ENCODE data around the gene EIF4G1.

The EIF4G1 gene

GRCh38 chr3:184381261-184382224 is 67.1 kb downstream of the EIF4G1 start:
- Histone ChIP-seq H3K36me3 (ENCODE audit: control insufficient read depth, insufficient read depth, low read length) (no peaks in the 10 kb centered on the region), H3K9ac (ENCODE audit: low read depth, low read length) (no peak overlapping the region), H3K27me3 (ENCODE audit: control insufficient read depth, insufficient read depth, low read length) (peaks cover 71% of the 10 kb centered on the region), H3K4me3 (ENCODE audit: low read depth, low read length) (peak overlapping the region; percentile 59), H3K4me1 (ENCODE audit: control insufficient read depth, insufficient read depth, low read length) (peaks cover 19% of the 10 kb centered on the region), H3K27ac (ENCODE audit: low read depth, low read length) (no peak overlapping the region), H3K9me3 (ENCODE audit: control insufficient read depth, insufficient read depth, low read length) (no peaks in the 10 kb centered on the region)

- Histone ChIP-seq H3K27me3 (ENCODE audit: control insufficient read depth, insufficient read depth, low read length) (peaks cover 62% of the 10 kb centered on the region), H3K4me1 (ENCODE audit: control insufficient read depth, insufficient read depth, low read length) (peaks cover 16% of the 10 kb centered on the region), H3K9ac (ENCODE audit: low read depth, low read length) (no peak overlapping the region), H3K9me3 (ENCODE audit: control insufficient read depth, insufficient read depth, low read length) (no peaks in the 10 kb centered on the region), H3K4me3 (ENCODE audit: low read depth, low read length) (no peak overlapping the region), H3K27ac (ENCODE audit: low read depth, low read length) (no peak overlapping the region), H3K36me3 (ENCODE audit: control insufficient read depth, insufficient read depth, low read length) (no peaks in the 10 kb centered on the region)
These were observed 68.1 kb downstream of the EIF4G1 start for GRCh38 chr3:184382326-184383032.

GRCh38 chr3:184383033-184383740 is 68.8 kb downstream of the EIF4G1 start:
- Histone ChIP-seq H3K27me3 (ENCODE audit: control insufficient read depth, insufficient read depth, low read length) (peaks cover 55% of the 10 kb centered on the region), H3K4me3 (ENCODE audit: low read depth, low read length) (no peak overlapping the region), H3K9me3 (ENCODE audit: control insufficient read depth, insufficient read depth, low read length) (no peaks in the 10 kb centered on the region), H3K27ac (ENCODE audit: low read depth, low read length) (no peak overlapping the region), H3K4me1 (ENCODE audit: control insufficient read depth, insufficient read depth, low read length) (peaks cover 9% of the 10 kb centered on the region), H3K9ac (ENCODE audit: low read depth, low read length) (no peak overlapping the region), H3K36me3 (ENCODE audit: control insufficient read depth, insufficient read depth, low read length) (no peaks in the 10 kb centered on the region)

GRCh38 chr3:184384342-184384741 is 69.9 kb downstream of the EIF4G1 start:
- Histone ChIP-seq H3K9me3 (ENCODE audit: control insufficient read depth, insufficient read depth, low read length) (no peaks in the 10 kb centered on the region), H3K9ac (ENCODE audit: low read depth, low read length) (no peak overlapping the region), H3K27me3 (ENCODE audit: control insufficient read depth, insufficient read depth, low read length) (peaks cover 43% of the 10 kb centered on the region), H3K27ac (ENCODE audit: low read depth, low read length) (no peak overlapping the region), H3K4me1 (ENCODE audit: control insufficient read depth, insufficient read depth, low read length) (peaks cover 4% of the 10 kb centered on the region), H3K36me3 (ENCODE audit: control insufficient read depth, insufficient read depth, low read length) (no peaks in the 10 kb centered on the region), H3K4me3 (ENCODE audit: low read depth, low read length) (no peak overlapping the region)

Measured in HUES48 (cell line).